ENCODE measurements around the gene PP2D1. TPM values are rescaled to one million over a fixed set of nuclear protein-coding genes. Genes with fewer than 3 reads are reported as not detected.
"Not testable (repeated sequence)": the region's sequence is repeated elsewhere in the genome, so short reads cannot be mapped to it uniquely, and the experiment has no call there.

Gene PP2D1
- total and polyA plus RNA-seq, 2 donors (not counting 3 experiments of a cell fraction or from before 2014, with no cell fraction given): not detected

GRCh38 chr3:20046556-20046955 lies 34.5 kb upstream of the PP2D1 start:
- Histone ChIP-seq H3K4me3 (replicated peaks in 1 of 3; ENCODE audit: insufficient read depth in 1 of 3, low read depth in 1 of 3, low read length in 3 of 3) (no peak overlapping the region), H3K4me1 (ENCODE audit: control insufficient read depth, extremely low read depth, insufficient read depth, low read length) (peaks cover 7% of the 10 kb centered on the region), H3K9me3 (replicated peaks; ENCODE audit: control insufficient read depth, insufficient read depth, low read length) (no peaks in the 10 kb centered on the region), H2AFZ (ENCODE audit: low read depth, low read length) (no peak overlapping the region), H3K79me2 (ENCODE audit: control insufficient read depth, insufficient read depth, low read length) (no peaks in the 10 kb centered on the region), H4K20me1 (replicated peaks; ENCODE audit: control insufficient read depth, extremely low read depth, insufficient read depth, low read length) (no peaks in the 10 kb centered on the region), H3K27ac (ENCODE audit: insufficient read depth, low read depth, low read length) (no peak overlapping the region), H3K36me3 (ENCODE audit: control insufficient read depth in 2 of 2, extremely low read depth in 1 of 2, insufficient read depth in 2 of 2, low read length in 2 of 2) (no peaks in the 10 kb centered on the region), H3K9me1 (replicated peaks; ENCODE audit: control insufficient read depth, extremely low read depth, insufficient read depth, low read length) (no peaks in the 10 kb centered on the region), H3K27me3 (ENCODE audit: control insufficient read depth in 2 of 2, insufficient read depth in 2 of 2, low read length in 2 of 2) (no peaks in the 10 kb centered on the region), H3K4me2 (ENCODE audit: insufficient read depth, low read length) (no peak overlapping the region), H3K9ac (replicated peaks; ENCODE audit: extremely low read depth, insufficient read depth, low read length) (no peak overlapping the region)
- no peak for TF ChIP-seq JUN (IDR thresholded peaks at IDR 0.05; ENCODE audit: borderline replicate concordance, insufficient read depth, insufficient read length, low read depth)
- no peak for TF ChIP-seq CTCF (IDR thresholded peaks at IDR 0.05; ENCODE audit: extremely low read depth in 1 of 2, insufficient read depth in 1 of 2, low read depth in 1 of 2, low read length in 2 of 2)
- TF ChIP-seq MAX (IDR thresholded peaks at IDR 0.05; ENCODE audit: insufficient read depth, insufficient read length): no peak
- no peak for TF ChIP-seq POLR2AphosphoS5 (IDR thresholded peaks at IDR 0.05; ENCODE audit: insufficient read depth, low read depth, low read length)
- no peak for TF ChIP-seq EZH2 (IDR thresholded peaks at IDR 0.05; ENCODE audit: borderline replicate concordance, low read depth, low read length, severe bottlenecking)
- no peak for TF ChIP-seq GATA2 (IDR thresholded peaks at IDR 0.05; ENCODE audit: insufficient read depth, insufficient read length, low read depth, low read length)
- no peak for TF ChIP-seq FOS (IDR thresholded peaks at IDR 0.05; ENCODE audit: borderline replicate concordance, insufficient read depth, low read length)
- no peak for TF ChIP-seq MYC (IDR thresholded peaks at IDR 0.05; ENCODE audit: low read depth, low read length)
- no peak for TF ChIP-seq POLR2A (IDR thresholded peaks at IDR 0.05; ENCODE audit: low read depth, low read length)
- no TSS peak for BruUV-seq (replicated peaks)
- CTCF ChIA-PET: no interaction called here
- no peak for DNase-seq (ENCODE audit: low read depth, low spot score)
- FAIRE-seq: no peak
- intact Hi-C loops (cut with micrococcal nuclease) (no loop called here), dilution Hi-C loops (cut with MboI; ENCODE audit: extremely low pct_ligation_motif_present, low sequenced_read_pairs) (no loop called here)
- POLR2A ChIA-PET: no interaction called here

GRCh38 chr3:20045141-20045540 lies 33.1 kb upstream of the PP2D1 start:
- dilution Hi-C loops (cut with MboI; ENCODE audit: extremely low pct_ligation_motif_present, low sequenced_read_pairs); DNase-seq (ENCODE audit: low read depth, low spot score); BruUV-seq (replicated peaks); H3K9me1 ChIP-seq (replicated peaks; ENCODE audit: control insufficient read depth, extremely low read depth, insufficient read depth, low read length); H3K4me1 ChIP-seq (ENCODE audit: control insufficient read depth, extremely low read depth, insufficient read depth, low read length); POLR2A ChIA-PET; H3K9me3 ChIP-seq (replicated peaks; ENCODE audit: control insufficient read depth, insufficient read depth, low read length); H3K27me3 ChIP-seq (ENCODE audit: control insufficient read depth in 2 of 2, insufficient read depth in 2 of 2, low read length in 2 of 2); H3K4me2 ChIP-seq (ENCODE audit: insufficient read depth, low read length); H4K20me1 ChIP-seq (replicated peaks; ENCODE audit: control insufficient read depth, extremely low read depth, insufficient read depth, low read length); H3K27ac ChIP-seq (ENCODE audit: insufficient read depth, low read depth, low read length); H3K79me2 ChIP-seq (ENCODE audit: control insufficient read depth, insufficient read depth, low read length); intact Hi-C loops (cut with micrococcal nuclease); CTCF ChIA-PET; H3K9ac ChIP-seq (replicated peaks; ENCODE audit: extremely low read depth, insufficient read depth, low read length); FAIRE-seq; H3K36me3 ChIP-seq (ENCODE audit: control insufficient read depth in 2 of 2, extremely low read depth in 1 of 2, insufficient read depth in 2 of 2, low read length in 2 of 2); H3K4me3 ChIP-seq (replicated peaks in 1 of 3; ENCODE audit: insufficient read depth in 1 of 3, low read depth in 1 of 3, low read length in 3 of 3); H2AFZ ChIP-seq (ENCODE audit: low read depth, low read length): not testable (repeated sequence)
